ENCODE data around the gene CYLD.

DNA sequence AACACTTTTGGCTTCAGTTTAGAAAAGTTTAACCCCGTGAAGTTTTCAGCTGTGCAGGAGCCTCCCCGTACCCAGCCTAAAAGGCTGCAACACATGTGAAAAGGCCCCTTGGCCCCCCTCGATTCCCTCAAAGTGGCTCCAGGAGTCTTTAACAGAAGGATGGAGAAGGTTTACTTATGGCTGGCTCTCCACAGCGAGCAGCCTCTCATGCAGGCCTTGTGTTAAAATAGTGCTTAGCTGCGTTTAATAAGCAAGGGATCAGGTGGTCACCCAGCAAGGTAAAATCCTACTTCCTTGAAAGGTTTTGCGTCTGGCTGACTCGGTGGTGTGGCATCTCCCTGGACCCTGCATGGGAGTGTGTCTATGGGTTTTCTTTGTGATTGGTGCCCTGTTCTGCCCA lies 8.4 kb upstream of the CYLD start:
- no peak for TF ChIP-seq EZH2 (optimal IDR thresholded peaks at IDR 0.05; ENCODE audit: low read depth, low read length)
- TF ChIP-seq, protein P1, sequence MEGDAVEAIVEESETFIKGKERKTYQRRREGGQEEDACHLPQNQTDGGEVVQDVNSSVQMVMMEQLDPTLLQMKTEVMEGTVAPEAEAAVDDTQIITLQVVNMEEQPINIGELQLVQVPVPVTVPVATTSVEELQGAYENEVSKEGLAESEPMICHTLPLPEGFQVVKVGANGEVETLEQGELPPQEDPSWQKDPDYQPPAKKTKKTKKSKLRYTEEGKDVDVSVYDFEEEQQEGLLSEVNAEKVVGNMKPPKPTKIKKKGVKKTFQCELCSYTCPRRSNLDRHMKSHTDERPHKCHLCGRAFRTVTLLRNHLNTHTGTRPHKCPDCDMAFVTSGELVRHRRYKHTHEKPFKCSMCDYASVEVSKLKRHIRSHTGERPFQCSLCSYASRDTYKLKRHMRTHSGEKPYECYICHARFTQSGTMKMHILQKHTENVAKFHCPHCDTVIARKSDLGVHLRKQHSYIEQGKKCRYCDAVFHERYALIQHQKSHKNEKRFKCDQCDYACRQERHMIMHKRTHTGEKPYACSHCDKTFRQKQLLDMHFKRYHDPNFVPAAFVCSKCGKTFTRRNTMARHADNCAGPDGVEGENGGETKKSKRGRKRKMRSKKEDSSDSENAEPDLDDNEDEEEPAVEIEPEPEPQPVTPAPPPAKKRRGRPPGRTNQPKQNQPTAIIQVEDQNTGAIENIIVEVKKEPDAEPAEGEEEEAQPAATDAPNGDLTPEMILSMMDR (IDR thresholded peaks at IDR 0.05; ENCODE audit: low read length): no peak
- no peak for TF ChIP-seq EZH2phosphoT487 (IDR thresholded peaks at IDR 0.05; ENCODE audit: low read length)

Measured in MM.1S (cell line).